HepG2 (cell line): ENCODE measurements around the gene CACNA1G. TPM values are rescaled to one million over a fixed set of nuclear protein-coding genes. Genes with fewer than 3 reads are reported as not detected.

Experiments used
- ATAC-seq: fragments of 200-7000 bp; cut with Tn5 transposase; 3 replicates; pipeline ENCODE4 v1.9.1; 2020; ENCODE audit warnings: mild to moderate bottlenecking, moderate library complexity
- BruUV-seq: library from RNA; stranded (reverse); fragments of 400-500 nt; replicated peaks from 2 replicates; lab custom pipeline; 2021; lab: Mats Ljungman, UMichigan
- CTCF ChIA-PET: fragments of 300-600 bp; formaldehyde crosslinking; extraction: SDS; loops from one replicate; lab custom pipeline; 2021; ENCODE audit warnings: low total read pairs, inconsistent platforms, low intra/inter-chr PET ratio; lab: Yijun Ruan, JAX
- POLR2A ChIA-PET: fragments of 350-600 bp; sonication (Branson Sonifier 250); formaldehyde crosslinking; loops from one replicate; lab custom pipeline; 2020; ENCODE audit warnings: antibody characterized with exemption, inconsistent platforms; lab: Yijun Ruan, JAX
- DNase-seq: peaks from one replicate; pipeline ENCODE4 v3.0.0-alpha.2; 2015; ENCODE audit warnings: low spot score
- FAIRE-seq: peaks from 3 replicates; lab custom pipeline; 2011; peaks lifted over from hg19 to GRCh38; lab: Jason Lieb, UNC
- H2AFZ ChIP-seq: one replicate; pipeline ENCODE4 v1.6.1; 2011; ENCODE audit warnings: low read length, inconsistent platforms
- H3K27ac ChIP-seq: fragments of 300-600 bp; 3 replicates; pipeline ENCODE4 v1.8.0; 2011; ENCODE audit warnings: mixed run types, mild to moderate bottlenecking, mixed read lengths, low read length, inconsistent platforms; ENCODE audit not compliant: insufficient read depth; ENCODE audit errors: extremely low read length
- H3K27me3 ChIP-seq, 2 experiments: fragments of 200-600 bp in 1 of 2; 2 replicates in 1 of 2; 3 replicates in 1 of 2; pipeline versions ENCODE4 v1.6.0 to v1.8.0; 2011; ENCODE audit warnings: low read length in 2 of 2, mild to moderate bottlenecking in 2 of 2, moderate library complexity in 2 of 2, inconsistent platforms in 1 of 2; ENCODE audit not compliant: insufficient read depth in 2 of 2, control insufficient read depth in 1 of 2
- H3K36me3 ChIP-seq, 2 experiments: fragments of 200-600 bp in 1 of 2; replicated peaks in 1 of 2; 2 replicates in 1 of 2; 3 replicates in 1 of 2; pipeline versions ENCODE4 v1.5.1 to v1.8.0; 2011; ENCODE audit warnings: low read length in 2 of 2, inconsistent platforms in 1 of 2; ENCODE audit not compliant: insufficient read depth in 2 of 2, control insufficient read depth in 1 of 2
- H3K4me1 ChIP-seq: 2 replicates; pipeline ENCODE4 v1.5.1; 2012; ENCODE audit warnings: low read length, inconsistent platforms; ENCODE audit not compliant: insufficient read depth
- H3K4me2 ChIP-seq: 2 replicates; pipeline ENCODE4 v1.6.0; 2011; ENCODE audit warnings: low read depth, low read length, inconsistent platforms
- H3K4me3 ChIP-seq, 3 experiments: fragments of 200-600 bp in 1 of 3; sonication (generic), shearing (Covaris generic) in 1 of 3; replicated peaks in 1 of 3; 2 replicates each; pipeline ENCODE4 v1.5.1; 2011 to 2016; ENCODE audit warnings: low read length in 3 of 3, inconsistent platforms in 2 of 3, low read depth in 2 of 3, mild to moderate bottlenecking in 2 of 3, control low read depth in 1 of 3, mixed read lengths in 1 of 3; ENCODE audit not compliant: insufficient read depth in 1 of 3
- H3K79me2 ChIP-seq: one replicate; pipeline ENCODE4 v1.6.1; 2011; ENCODE audit warnings: low read length, inconsistent platforms; ENCODE audit not compliant: insufficient read depth
- H3K9ac ChIP-seq: 2 replicates; pipeline ENCODE4 v1.6.0; 2011; ENCODE audit warnings: mild to moderate bottlenecking, low read depth, low read length, inconsistent platforms; ENCODE audit not compliant: insufficient read depth
- H3K9me3 ChIP-seq: 2 replicates; pipeline ENCODE4 v1.5.1; 2012; ENCODE audit warnings: mild to moderate bottlenecking, low read length
- H4K20me1 ChIP-seq: 2 replicates; pipeline ENCODE4 v1.6.0; 2011; ENCODE audit warnings: inconsistent platforms, mild to moderate bottlenecking, low read length, moderate library complexity; ENCODE audit not compliant: insufficient read depth
- ATF2 ChIP-seq: sonication (generic); formaldehyde crosslinking; IDR thresholded peaks from 2 replicates; pipeline ENCODE4 v1.4.0; 2020; ENCODE audit warnings: missing genetic modification reagents
- HNRNPUL1 ChIP-seq: fragments of 200-400 bp; formaldehyde crosslinking; IDR thresholded peaks from 2 replicates; pipeline ENCODE4 v1.6.1; 2017; ENCODE audit warnings: low read depth, mild to moderate bottlenecking, low read length, moderate library complexity
- THAP8 ChIP-seq: sonication (generic); formaldehyde crosslinking; IDR thresholded peaks from 2 replicates; pipeline ENCODE4 v1.5.1; 2020; ENCODE audit warnings: missing genetic modification reagents, mild to moderate bottlenecking, borderline replicate concordance
- THRA ChIP-seq: sonication (generic); formaldehyde crosslinking; IDR thresholded peaks from 2 replicates; pipeline ENCODE4 v1.4.0; 2020; ENCODE audit warnings: missing genetic modification reagents, borderline replicate concordance
- ZGPAT ChIP-seq: IDR thresholded peaks from 2 replicates; pipeline ENCODE4 v1.6.1; 2016; ENCODE audit warnings: mild to moderate bottlenecking
- ZNF276 ChIP-seq: sonication (generic); formaldehyde crosslinking; IDR thresholded peaks from 2 replicates; pipeline ENCODE4 v1.4.0; 2020; ENCODE audit warnings: mild to moderate bottlenecking, low read depth, missing genetic modification reagents
- ZNF441 ChIP-seq: sonication (generic); formaldehyde crosslinking; IDR thresholded peaks from 2 replicates; pipeline ENCODE4 v1.7.0; 2021; ENCODE audit warnings: missing genetic modification reagents, borderline replicate concordance
- ZNF501 ChIP-seq: sonication (generic); formaldehyde crosslinking; IDR thresholded peaks from 2 replicates; pipeline ENCODE4 v1.5.1; 2020; ENCODE audit warnings: mild to moderate bottlenecking, moderate library complexity, missing genetic modification reagents
- ZNF550 ChIP-seq: sonication (generic); formaldehyde crosslinking; IDR thresholded peaks from 2 replicates; pipeline ENCODE4 v1.4.0; 2020; ENCODE audit warnings: mild to moderate bottlenecking, missing genetic modification reagents, borderline replicate concordance
- ZNF570 ChIP-seq: sonication (generic); formaldehyde crosslinking; IDR thresholded peaks from 2 replicates; pipeline ENCODE4 v1.4.0; 2020; ENCODE audit warnings: mild to moderate bottlenecking, missing genetic modification reagents, borderline replicate concordance
- ZNF629 ChIP-seq: sonication (generic); formaldehyde crosslinking; conservative IDR thresholded peaks from 2 replicates; pipeline ENCODE4 v1.5.0; 2020; ENCODE audit warnings: missing genetic modification reagents
- ZNF644 ChIP-seq: IDR thresholded peaks from 2 replicates; pipeline ENCODE4 v1.6.1; 2016; ENCODE audit warnings: low read depth
- ZNF746 ChIP-seq: sonication (generic); formaldehyde crosslinking; IDR thresholded peaks from 2 replicates; pipeline ENCODE4 v1.8.0; 2022; ENCODE audit warnings: mild to moderate bottlenecking, missing genetic modification reagents
- ZNF766 ChIP-seq: sonication (generic); formaldehyde crosslinking; IDR thresholded peaks from 2 replicates; pipeline ENCODE4 v1.5.0; 2020; ENCODE audit warnings: missing genetic modification reagents, borderline replicate concordance
- ZSCAN21 ChIP-seq: sonication (generic); formaldehyde crosslinking; IDR thresholded peaks from 2 replicates; pipeline ENCODE4 v1.8.0; 2022; ENCODE audit warnings: mild to moderate bottlenecking, missing genetic modification reagents, moderate library complexity, borderline replicate concordance
- WGBS: methylation state at CpG from one replicate; pipeline ENCODE4 v1.1.6; 2017; ENCODE audit warnings: low lambda C conversion rate; 5-methylcytosine and 5-hydroxymethylcytosine counted together
- in situ Hi-C: cut with HindIII; loops from 2 replicates; pipeline ENCODE4 v1.10.0; 2017; ENCODE audit warnings: low pct_unique_long_range_greater_than_20kb; ENCODE audit not compliant: extremely low pct_ligation_motif_present
- intact Hi-C: fragments of 100-400 bp; cut with micrococcal nuclease; formaldehyde crosslinking; loops from one replicate; pipeline ENCODE4 v1.10.0; 2022; ENCODE audit not compliant: unreplicated experiment
- polyA plus RNA-seq, 8 experiments: library from polyadenylated mRNA; depleted of rRNA in 3 of 8; stranded (reverse) in 7 of 8; unstranded in 1 of 8; fragments of >200 nt; fragmentation: Illumina TruSeq in 4 of 8; extraction: Trizol in 4 of 8; gene quantifications; 2 replicates each; pipeline versions ENCODE4 v1.2.1 to v1.2.3, GENCODE V29; 2011 to 2016; ENCODE audit warnings: low read depth in 4 of 8, missing spikeins in 1 of 8, mixed read lengths in 1 of 8; ENCODE audit not compliant: insufficient read depth in 1 of 8
- total RNA-seq, 5 experiments: library from RNA; depleted of rRNA; stranded (reverse); fragments of >200 nt; fragmentation: Illumina TruSeq; extraction: Trizol; gene quantifications; 2 replicates each; pipeline ENCODE4 v1.2.3, GENCODE V29; 2016; ENCODE audit warnings: low read depth in 1 of 5

The CACNA1G gene
- total and polyA plus RNA-seq, 2 of the 13 experiments (the other 11 are each of a cell fraction or from before 2014, with no cell fraction given): 0.02 TPM; not detected in 1

- 2% methylated on average over 18 of the region's 42 CpGs for WGBS
- peak within 1 kb of the TSS; percentile 97 for H3K4me2 ChIP-seq
- H3K4me1 ChIP-seq: peaks cover 74% of the 10 kb centered on the region
- peak; percentile 76 for ATAC-seq
- H3K36me3 ChIP-seq: peaks cover 0 to 5% of the 10 kb centered on the region in 2 experiments; a peak in 3 of 5 replicates
- ChIA-PET CTCF (interaction anchor here (0.7 to 1.8 kb wide), 9 partner anchors 50 to 296 kb away, joined by 3 to 18 read pairs (median 4); no protein-coding TSS in a partner anchor), POLR2A (interaction anchor here (0.6 to 2.0 kb wide), 8 partner anchors 15 to 257 kb away, joined by 3 to 8 read pairs (median 4); partner anchors contain the start of gene LUC7L3)
- peaks cover 3% of the 10 kb centered on the region for H3K79me2 ChIP-seq
- DNase-seq: peak; percentile 88
- H4K20me1 ChIP-seq: no peaks in the 10 kb centered on the region
- H3K9me3 ChIP-seq: no peaks in the 10 kb centered on the region
- no peak for FAIRE-seq
- peak within 1 kb of the TSS; percentile 63 to 87 (median 79) for H3K4me3 ChIP-seq
- no TSS peak for BruUV-seq
- H2AFZ ChIP-seq: no peak within 1 kb of the TSS
- intact Hi-C loops: loop anchor here (1.0 to 10.0 kb wide), 5 partner anchors 65 to 408 kb away; no protein-coding TSS in a partner anchor
- in situ Hi-C loops: loop anchor here (5.0 to 10.0 kb wide), 3 partner anchors 80 to 408 kb away; no protein-coding TSS in a partner anchor
- H3K27ac ChIP-seq: peak within 1 kb of the TSS; percentile 62
- no peaks in the 10 kb centered on the region; a peak in 1 of 5 replicates for H3K27me3 ChIP-seq
- peak within 1 kb of the TSS; percentile 89 for H3K9ac ChIP-seq
- TF ChIP-seq ZNF766 (peak; percentile 87), HNRNPUL1 (no peak), THRA (peak; percentile 70; the same call in 1 of the 2 replicates), ZNF644 (CRISPR knock-in tag) (no peak), ZNF441 (CRISPR knock-in tag) (peak; percentile 85), ZNF746 (CRISPR knock-in tag) (no peak; the same call in 1 of the 2 replicates), ZNF276 (0 out of 2 replicates have a peak, but pooled peaks have one; percentile 23), ATF2 (no peak), ZNF629 (CRISPR knock-in tag) (peak; percentile 61), ZSCAN21 (CRISPR knock-in tag) (peak; percentile 86), ZNF501 (CRISPR knock-in tag) (peak; percentile 80), ZNF550 (CRISPR knock-in tag) (peak; percentile 82; the same call in 1 of the 2 replicates), THAP8 (CRISPR knock-in tag) (no peak), ZNF570 (CRISPR knock-in tag) (peak; percentile 69; the same call in 1 of the 2 replicates), ZGPAT (CRISPR knock-in tag) (peak; percentile 78; the same call in 1 of the 2 replicates)
Observed at GRCh38 chr17:50547035-50547735, 13.3 kb upstream of the CACNA1G start, which contains the start of gene SPATA20. Gene SPATA20 (plus strand): TSS chr17:50547174. CDS start chr17:50547209, 35 bp downstream.
